Aorta (tissue), 5 donors: Measurements from ENCODE around the gene FADS3. TPM values are rescaled to one million over a fixed set of nuclear protein-coding genes. Genes with fewer than 3 reads are reported as not detected.
"Not testable (repeated sequence)": the region's sequence is repeated elsewhere in the genome, so short reads cannot be mapped to it uniquely, and the experiment has no call there.

Source experiments
- ATAC-seq: fragments of 200-7000 bp; cut with Tn5 transposase; one replicate; pipeline ENCODE4 v1.9.1; 2022; ENCODE audit warnings: moderate library complexity; ENCODE audit not compliant: low FRiP score
- DNase-seq, 2 donors: peaks; one replicate each; pipeline ENCODE4 v3.0.0-alpha.2; 2020
- H3K27ac ChIP-seq, 2 donors: one replicate each; pipeline ENCODE4 v1.5.1; 2013; ENCODE audit warnings: low read length in 2 of 2, mild to moderate bottlenecking in 2 of 2, moderate library complexity in 2 of 2, control low read depth in 1 of 2, inconsistent platforms in 1 of 2, low read depth in 1 of 2
- H3K27me3 ChIP-seq, 2 donors: one replicate each; pipeline ENCODE4 v1.6.1; 2013; ENCODE audit warnings: control low read depth in 1 of 2, low read length in 1 of 2, mild to moderate bottlenecking in 1 of 2, moderate library complexity in 1 of 2; ENCODE audit not compliant: insufficient read depth in 2 of 2, control insufficient read depth in 1 of 2
- H3K36me3 ChIP-seq, 2 donors: one replicate each; pipeline ENCODE4 v1.6.1; 2013; ENCODE audit warnings: control low read depth in 1 of 2, low read length in 1 of 2, mild to moderate bottlenecking in 1 of 2; ENCODE audit not compliant: insufficient read depth in 2 of 2, control insufficient read depth in 1 of 2
- H3K4me1 ChIP-seq, 2 donors: one replicate each; pipeline ENCODE4 v1.6.1; 2013; ENCODE audit warnings: low read length in 2 of 2, control low read depth in 1 of 2, mild to moderate bottlenecking in 1 of 2, moderate library complexity in 1 of 2; ENCODE audit not compliant: insufficient read depth in 2 of 2, control insufficient read depth in 1 of 2
- H3K4me3 ChIP-seq, 2 donors: one replicate each; pipeline ENCODE4 v1.5.1; 2013; ENCODE audit warnings: low read length in 2 of 2, control low read depth in 1 of 2, mild to moderate bottlenecking in 1 of 2
- H3K9me3 ChIP-seq: one replicate; pipeline ENCODE4 v1.6.1; 2013; ENCODE audit warnings: mild to moderate bottlenecking, low read length; ENCODE audit not compliant: control insufficient read depth
- WGBS, 2 donors: extraction: QIAGEN DNeasy Blood & Tissue Kit; methylation state at CpG; one replicate each; pipeline ENCODE4 v1.1.7; 2013; 5-methylcytosine and 5-hydroxymethylcytosine counted together
- intact Hi-C, 2 donors: fragments of 100-400 bp; cut with DNase I; formaldehyde crosslinking; loops; one replicate each; pipeline versions ENCODE4 v1.14.2 to v1.15.0; 2022
- polyA plus RNA-seq, 2 donors: library from polyadenylated mRNA; stranded (reverse); fragments of 200-250 nt; gene quantifications; one replicate each; pipeline ENCODE4 v1.2.3, GENCODE V29; 2013
- total RNA-seq, 2 donors: library from RNA; stranded (reverse); fragmentation: NEBNext Ultra II Directional; extraction: Animal tissue kit (Norgen Biotek cat#: 25700); gene quantifications; one replicate each; pipeline ENCODE4 v1.2.1, GENCODE V29; 2021
- donor health status: healthy with polysubstance abuse.
- donor health status: Bipolar disorder and iron deficiency.
- donor health status: DM: no; HTN: no; CAD: no.
- donor health status: DM: no; HTN: no; CAD: no.
- donor health status: DM: yes; HTN: yes; CAD: no.

Gene FADS3
- total and polyA plus RNA-seq, 4 donors, result 33.8 to 402 (median 150) TPM

GRCh38 chr11:61882267-61882666 lies 9.1 kb downstream of the FADS3 start:
- WGBS, 2 donors, result 52 to 66% methylated on average over 3 of the region's 3 CpGs
- DNase-seq, intact Hi-C loops, H3K27ac ChIP-seq, H3K4me3 ChIP-seq, H3K4me1 ChIP-seq, H3K27me3 ChIP-seq, H3K36me3 ChIP-seq, H3K9me3 ChIP-seq, ATAC-seq: not testable (repeated sequence)

DNA sequence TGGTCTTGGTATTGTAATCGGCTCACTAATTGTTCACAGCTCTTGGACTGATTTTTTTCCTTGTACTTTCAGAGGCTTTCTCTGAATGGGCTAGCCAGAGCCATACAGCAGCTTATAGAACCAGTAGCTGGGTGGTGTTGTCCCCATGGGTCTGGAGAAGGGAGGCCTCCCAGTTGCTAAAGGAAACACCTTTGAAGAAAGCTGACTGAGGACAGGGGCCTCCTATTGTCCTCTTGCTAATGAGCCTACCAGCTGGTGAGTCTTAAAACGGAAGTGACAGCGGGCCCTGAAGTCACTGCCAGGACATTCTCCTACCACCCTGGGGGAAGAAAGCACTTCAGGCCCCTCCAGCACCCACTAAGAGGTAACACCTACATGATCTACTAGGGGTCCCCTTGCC lies 9.9 kb downstream of the FADS3 start:
- intact Hi-C loops, result no loop called here
- WGBS, 2 donors, result 69 to 81% methylated on average over 3 of the region's 3 CpGs
- peak overlapping the region in 1 of 2 donors; percentile 12 for H3K27ac ChIP-seq

GRCh38 chr11:61880454-61880853 lies 10.9 kb downstream of the FADS3 start:
- Histone ChIP-seq H3K36me3 (peaks cover 0 to 4% of the 10 kb centered on the region in 2 donors), H3K9me3 (no peaks in the 10 kb centered on the region), H3K4me1 (no peaks in the 10 kb centered on the region), H3K4me3 (no peak overlapping the region), H3K27ac (no peak overlapping the region), H3K27me3 (no peaks in the 10 kb centered on the region)
- no peak for DNase-seq
- WGBS, 2 donors, result 39 to 47% methylated on average over 6 of the region's 6 CpGs
- intact Hi-C loops, result no loop called here
- no peak for ATAC-seq

More for the DNA sequence above, 9.9 kb downstream of the FADS3 start:
- DNase-seq (no peak), ATAC-seq (no peak)
- Histone ChIP-seq H3K4me3 (no peak overlapping the region), H3K27me3 (no peaks in the 10 kb centered on the region), H3K9me3 (no peaks in the 10 kb centered on the region), H3K4me1 (no peaks in the 10 kb centered on the region), H3K36me3 (peaks cover 0 to 4% of the 10 kb centered on the region in 2 donors)

DNA sequence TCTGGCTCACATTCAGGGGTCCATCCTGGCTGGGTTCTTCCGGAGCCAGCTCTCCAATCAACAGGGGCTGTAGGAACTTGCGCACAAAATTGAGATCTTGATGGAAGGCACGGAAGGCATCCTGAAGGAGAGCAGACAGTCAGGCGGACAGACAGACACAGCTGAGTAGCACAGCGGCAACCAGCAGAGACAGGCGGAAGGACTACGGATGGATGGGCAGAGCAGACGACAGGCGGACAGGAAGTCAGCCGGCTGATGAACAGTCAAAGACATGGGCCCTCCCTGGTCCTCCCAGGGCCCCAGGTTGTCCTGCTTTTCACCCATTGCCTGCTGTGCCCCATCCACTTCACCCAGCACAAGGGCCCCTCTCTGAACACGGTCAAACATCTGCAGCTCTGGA lies 11.3 kb downstream of the FADS3 start:
- 65 to 67% methylated on average over 11 of the region's 11 CpGs for WGBS, 2 donors
- Histone ChIP-seq H3K9me3 (no peaks in the 10 kb centered on the region), H3K27me3 (no peaks in the 10 kb centered on the region), H3K4me3 (no peak overlapping the region), H3K27ac (no peak overlapping the region), H3K4me1 (no peaks in the 10 kb centered on the region), H3K36me3 (peaks cover 0 to 4% of the 10 kb centered on the region in 2 donors)
- intact Hi-C loops, result no loop called here
- DNase-seq (no peak), ATAC-seq (no peak)

- no peak overlapping the region for H3K4me3 ChIP-seq
- no peaks in the 10 kb centered on the region for H3K9me3 ChIP-seq
- ATAC-seq (no peak), DNase-seq (no peak)
- WGBS, 2 donors, result 59 to 74% methylated on average over 7 of the region's 7 CpGs
- no peaks in the 10 kb centered on the region for H3K4me1 ChIP-seq
- no peaks in the 10 kb centered on the region for H3K27me3 ChIP-seq
- no peak overlapping the region for H3K27ac ChIP-seq
- peaks cover 0 to 4% of the 10 kb centered on the region in 2 donors for H3K36me3 ChIP-seq
- intact Hi-C loops, result no loop called here
Observed at GRCh38 chr11:61879152-61879551, 12.2 kb downstream of the FADS3 start.

GRCh38 chr11:61875698-61876097 lies 15.6 kb downstream of the FADS3 start:
- Histone ChIP-seq H3K4me1 (no peaks in the 10 kb centered on the region), H3K27ac (no peak overlapping the region), H3K9me3 (no peaks in the 10 kb centered on the region), H3K36me3 (peaks cover 0 to 4% of the 10 kb centered on the region in 2 donors), H3K27me3 (no peaks in the 10 kb centered on the region), H3K4me3 (no peak overlapping the region)
- ATAC-seq (no peak), DNase-seq (no peak)
- 93 to 96% methylated on average over 12 to 14 of the region's 14 CpGs for WGBS, 2 donors
- intact Hi-C loops, result no loop called here

- DNase-seq (no peak), ATAC-seq (no peak)
- peaks cover 0 to 4% of the 10 kb centered on the region in 2 donors for H3K36me3 ChIP-seq
- H3K4me1 ChIP-seq, result no peaks in the 10 kb centered on the region
- H3K27ac ChIP-seq, result no peak overlapping the region
- intact Hi-C loops, result loop anchor here in 1 of 2 donors (5.0 kb wide), 1 partner anchor 78 kb away; no protein-coding TSS in a partner anchor
- H3K27me3 ChIP-seq, result no peaks in the 10 kb centered on the region
- 82 to 87% methylated on average over 3 of the region's 3 CpGs for WGBS, 2 donors
- H3K4me3 ChIP-seq, result no peak overlapping the region
- H3K9me3 ChIP-seq, result no peaks in the 10 kb centered on the region
Observed at GRCh38 chr11:61874853-61875252, 16.5 kb downstream of the FADS3 start.

GRCh38 chr11:61874377-61874809 lies 17.0 kb downstream of the FADS3 start:
- DNase-seq (peak in 1 of 2 donors; percentile 73), ATAC-seq (no peak)
- no peak overlapping the region for H3K4me3 ChIP-seq
- peak overlapping the region in 1 of 2 donors; percentile 1 for H3K27ac ChIP-seq
- peaks cover 0 to 4% of the 10 kb centered on the region in 2 donors for H3K36me3 ChIP-seq
- no peaks in the 10 kb centered on the region for H3K9me3 ChIP-seq
- WGBS, 2 donors, result 31 to 35% methylated on average over 12 of the region's 12 CpGs
- intact Hi-C loops, result loop anchor here in 1 of 2 donors (5.0 kb wide), 1 partner anchor 77 kb away; no protein-coding TSS in a partner anchor
- no peaks in the 10 kb centered on the region for H3K27me3 ChIP-seq
- H3K4me1 ChIP-seq, result no peaks in the 10 kb centered on the region

DNA sequence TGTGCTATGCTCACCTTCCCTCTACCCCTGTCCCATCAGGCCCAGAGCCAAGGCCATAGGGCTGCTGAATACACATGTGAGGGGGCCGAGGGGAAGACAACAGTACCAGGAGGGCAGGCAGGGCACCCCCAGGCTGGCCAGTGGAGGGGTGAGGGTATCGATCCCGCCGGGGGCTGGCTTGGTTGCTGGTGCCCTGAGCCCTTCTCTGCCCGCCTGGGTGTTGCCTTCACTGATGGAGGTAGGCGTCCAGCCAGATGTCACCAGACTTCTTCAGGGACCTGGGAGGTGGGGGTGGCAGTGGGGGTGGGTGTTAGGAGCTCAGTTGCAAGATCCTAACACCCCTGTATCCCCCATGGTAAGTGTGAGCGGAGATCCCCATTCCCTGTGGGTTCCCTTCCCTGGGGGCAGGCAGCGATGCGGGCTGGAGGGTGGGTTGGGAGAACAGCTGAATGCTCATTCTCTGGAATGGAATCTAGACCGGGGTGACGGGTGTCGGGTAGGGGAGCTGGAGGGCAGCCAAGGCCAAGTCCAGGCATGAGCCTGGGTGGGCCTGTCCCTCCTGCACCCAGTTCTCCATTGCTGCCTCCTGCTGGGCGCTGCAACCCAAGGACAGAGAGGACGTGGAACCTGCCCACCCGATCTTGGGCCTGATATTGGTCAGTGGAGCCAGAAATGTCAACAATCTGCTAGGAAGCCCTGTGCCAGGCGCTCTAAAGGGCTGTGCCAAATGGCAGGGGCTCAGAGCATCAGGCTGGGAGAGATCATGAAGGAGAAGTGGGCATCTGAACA lies 17.6 kb downstream of the FADS3 start:
- Histone ChIP-seq H3K36me3 (peaks cover 0 to 4% of the 10 kb centered on the region in 2 donors), H3K9me3 (no peaks in the 10 kb centered on the region), H3K27ac (peak overlapping the region in 1 of 2 donors; percentile 1), H3K4me1 (no peaks in the 10 kb centered on the region), H3K4me3 (no peak overlapping the region), H3K27me3 (no peaks in the 10 kb centered on the region)
- intact Hi-C loops, result loop anchor here in 1 of 2 donors (5.0 kb wide), 1 partner anchor 76 kb away; no protein-coding TSS in a partner anchor
- WGBS, 2 donors, result 60 to 62% methylated on average over 16 of the region's 16 CpGs
- DNase-seq, result peak in 1 of 2 donors; percentile 76
- no peak for ATAC-seq
